Measurements from ENCODE around the gene HIPK3. TPM values are rescaled to one million over a fixed set of nuclear protein-coding genes. Genes with fewer than 3 reads are reported as not detected.
"Not testable (repeated sequence)": the region's sequence is repeated elsewhere in the genome, so short reads cannot be mapped to it uniquely, and the experiment has no call there.

Gene HIPK3
- total RNA-seq, 1 donor from 2014 or later: 107 TPM

DNA sequence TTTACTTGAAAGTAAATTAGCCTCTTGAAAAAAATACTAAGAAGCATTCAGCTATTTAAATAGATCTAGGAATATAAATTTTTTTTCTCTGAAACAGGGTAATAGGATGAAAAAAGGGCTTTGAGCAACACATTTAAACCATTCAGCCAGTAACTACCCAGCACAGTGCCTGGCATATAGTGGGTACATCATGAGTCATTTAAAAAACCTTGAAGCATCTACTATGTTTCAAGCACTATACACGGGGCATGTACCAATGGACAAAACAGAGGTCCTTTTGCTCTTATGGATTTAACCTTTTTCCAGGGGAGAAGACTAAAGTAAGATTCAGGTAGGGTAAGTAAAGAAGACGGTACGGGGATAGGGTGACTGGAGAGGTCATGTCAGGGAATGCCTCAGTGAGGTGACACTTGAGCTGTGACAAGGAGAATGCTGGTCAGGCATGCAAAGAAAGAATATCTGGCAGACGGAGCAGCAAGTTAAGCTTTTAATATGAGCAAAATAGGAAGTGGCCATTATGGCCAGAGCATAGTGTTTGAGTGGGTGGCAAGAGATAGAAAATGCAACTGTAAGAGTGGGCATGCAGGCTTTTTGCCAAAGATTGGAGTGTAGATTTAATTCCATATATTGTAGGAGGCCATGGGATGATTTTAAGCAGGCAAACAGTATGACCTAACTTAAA lies 101.1 kb downstream of the HIPK3 start:
- no peak for DNase-seq (ENCODE audit: low read depth in 2 of 2)

GRCh38 chr11:33360642-33361041 lies 103.5 kb downstream of the HIPK3 start:
- DNase-seq (ENCODE audit: low read depth in 2 of 2): no peak

DNA sequence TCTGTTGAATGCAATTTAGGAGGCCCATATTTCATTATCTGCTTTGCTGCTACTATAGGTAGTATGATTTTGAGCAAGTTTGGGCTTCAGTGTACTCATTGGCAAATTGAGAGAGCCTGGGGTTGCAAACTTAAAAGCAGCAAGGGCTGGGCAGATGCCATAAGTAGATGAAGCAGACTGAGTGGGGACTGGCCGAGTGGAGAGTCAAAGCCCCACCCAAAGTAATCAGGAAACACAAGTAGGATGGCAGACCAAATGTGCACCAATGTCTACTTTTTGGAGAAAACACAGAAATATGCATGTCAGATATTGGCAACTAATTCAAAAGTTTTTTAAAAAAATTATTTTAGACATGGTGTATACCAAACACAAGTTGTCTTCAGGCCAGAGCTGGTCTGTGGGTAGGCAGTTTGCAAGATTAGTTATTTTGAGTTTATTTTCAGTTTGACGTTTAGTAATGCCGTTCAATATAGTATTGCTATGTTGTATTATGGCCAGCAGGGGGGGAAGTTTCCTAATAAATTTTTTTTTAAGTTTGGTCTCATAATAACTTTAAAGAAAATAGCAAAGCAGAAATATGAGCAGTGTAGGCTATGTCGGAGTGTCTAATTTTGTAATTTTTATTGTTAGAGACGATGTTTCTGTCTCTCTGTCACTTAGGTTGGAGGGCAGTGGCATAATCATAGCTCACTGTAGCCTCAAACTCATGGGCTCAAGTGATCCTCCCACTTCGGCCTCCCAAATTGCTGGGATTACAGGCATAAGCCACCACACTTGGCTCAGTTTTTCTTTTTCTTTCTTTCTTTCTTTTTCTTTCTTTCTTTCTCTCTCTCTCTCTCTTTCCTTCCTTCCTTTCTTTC lies 105.1 kb downstream of the HIPK3 start:
- DNase-seq (ENCODE audit: low read depth in 2 of 2): peak; percentile 61 to 68

DNA sequence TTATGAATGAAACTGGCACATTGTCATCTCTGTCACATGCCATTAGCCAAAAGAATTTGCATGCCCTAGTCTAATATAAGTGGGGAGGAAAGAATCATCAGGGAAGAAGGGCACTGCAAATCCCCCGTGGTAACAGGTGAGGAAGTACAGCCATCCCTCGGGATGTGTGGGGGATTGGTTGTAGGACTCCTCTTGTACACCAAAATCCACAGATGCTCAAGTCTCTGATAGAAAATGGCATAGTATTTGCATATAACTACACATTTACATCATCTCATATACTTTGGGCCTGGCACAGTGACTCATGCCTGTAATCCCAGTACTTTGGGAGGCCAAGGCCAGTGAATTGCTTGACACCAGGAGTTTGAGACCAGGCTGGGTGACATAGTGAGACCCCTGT lies 109.7 kb downstream of the HIPK3 start:
- no peak for DNase-seq (ENCODE audit: low read depth in 2 of 2)

DNA sequence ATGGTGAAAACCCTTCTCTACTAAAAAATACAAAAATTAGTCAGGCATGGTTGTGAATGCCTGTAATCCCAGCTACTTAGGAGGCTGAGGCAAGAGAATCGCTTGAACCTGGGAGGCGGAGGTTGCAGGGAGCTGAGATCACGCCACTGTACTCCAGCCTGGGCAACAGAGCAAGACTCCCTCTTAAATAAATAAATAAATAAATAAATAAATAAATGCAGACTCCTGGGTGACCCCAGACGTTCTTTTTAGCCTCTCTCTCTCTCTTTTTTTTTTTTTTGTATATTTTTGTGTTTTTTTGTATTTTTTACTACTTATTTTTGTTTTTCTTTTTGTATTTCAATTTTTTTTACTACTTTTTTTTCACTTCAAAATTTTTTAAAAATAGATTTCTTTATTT lies 111.3 kb downstream of the HIPK3 start:
- not testable (repeated sequence) for DNase-seq (ENCODE audit: low read depth in 2 of 2)

DNA sequence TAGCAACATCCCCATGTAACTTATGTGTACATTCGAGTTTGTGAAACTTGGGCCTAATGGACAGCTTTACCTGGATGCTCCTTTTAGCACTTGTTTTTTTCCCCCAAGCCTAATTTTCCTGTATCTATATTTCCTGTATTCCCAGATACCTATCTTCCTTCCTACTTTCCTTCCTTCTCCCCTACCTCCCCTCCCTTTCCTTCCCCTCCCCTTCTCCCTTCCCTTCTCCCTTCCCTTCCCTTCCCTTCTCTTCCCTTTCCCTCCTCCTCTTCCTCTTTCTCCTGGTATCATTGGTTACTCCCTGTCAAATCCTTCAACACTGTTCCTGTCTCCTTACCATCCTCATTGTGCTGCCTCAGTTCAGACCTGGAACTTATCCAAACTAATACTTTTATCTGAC lies 111.8 kb downstream of the HIPK3 start:
- peak in 1 of 2 donors; percentile 17 for DNase-seq (ENCODE audit: low read depth in 2 of 2)

GRCh38 chr11:33373636-33374035 lies 116.5 kb downstream of the HIPK3 start:
- DNase-seq (ENCODE audit: low read depth in 2 of 2): peak in 1 of 2 donors; percentile 17

DNA sequence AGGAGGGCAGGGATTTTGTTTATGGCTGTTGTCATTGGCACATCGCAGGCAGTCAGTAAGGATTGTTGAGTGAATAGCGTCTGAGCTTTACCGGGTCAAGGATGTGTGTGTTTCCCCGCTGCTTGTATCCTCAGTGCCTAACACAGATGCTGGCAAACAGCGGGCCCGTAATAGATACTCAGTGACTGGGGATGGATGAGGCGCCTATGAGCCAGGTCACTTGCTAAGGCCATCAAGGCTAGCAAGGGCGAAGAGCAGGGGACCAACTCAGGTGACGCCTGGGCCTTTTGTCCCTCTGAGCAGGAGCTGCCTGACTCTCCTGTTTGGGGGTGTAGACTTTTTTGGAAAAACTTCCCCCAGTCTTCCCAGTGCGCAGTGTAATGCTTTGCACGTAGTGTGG lies 118.1 kb downstream of the HIPK3 start:
- DNase-seq (ENCODE audit: low read depth in 2 of 2): no peak

GRCh38 chr11:33375688-33376311 lies 118.6 kb downstream of the HIPK3 start, which contains the start of gene KIAA1549L:
Gene KIAA1549L, plus strand, starts transcription at chr11:33376108.
- peak; percentile 27 to 46 for DNase-seq (ENCODE audit: low read depth in 2 of 2)

DNA sequence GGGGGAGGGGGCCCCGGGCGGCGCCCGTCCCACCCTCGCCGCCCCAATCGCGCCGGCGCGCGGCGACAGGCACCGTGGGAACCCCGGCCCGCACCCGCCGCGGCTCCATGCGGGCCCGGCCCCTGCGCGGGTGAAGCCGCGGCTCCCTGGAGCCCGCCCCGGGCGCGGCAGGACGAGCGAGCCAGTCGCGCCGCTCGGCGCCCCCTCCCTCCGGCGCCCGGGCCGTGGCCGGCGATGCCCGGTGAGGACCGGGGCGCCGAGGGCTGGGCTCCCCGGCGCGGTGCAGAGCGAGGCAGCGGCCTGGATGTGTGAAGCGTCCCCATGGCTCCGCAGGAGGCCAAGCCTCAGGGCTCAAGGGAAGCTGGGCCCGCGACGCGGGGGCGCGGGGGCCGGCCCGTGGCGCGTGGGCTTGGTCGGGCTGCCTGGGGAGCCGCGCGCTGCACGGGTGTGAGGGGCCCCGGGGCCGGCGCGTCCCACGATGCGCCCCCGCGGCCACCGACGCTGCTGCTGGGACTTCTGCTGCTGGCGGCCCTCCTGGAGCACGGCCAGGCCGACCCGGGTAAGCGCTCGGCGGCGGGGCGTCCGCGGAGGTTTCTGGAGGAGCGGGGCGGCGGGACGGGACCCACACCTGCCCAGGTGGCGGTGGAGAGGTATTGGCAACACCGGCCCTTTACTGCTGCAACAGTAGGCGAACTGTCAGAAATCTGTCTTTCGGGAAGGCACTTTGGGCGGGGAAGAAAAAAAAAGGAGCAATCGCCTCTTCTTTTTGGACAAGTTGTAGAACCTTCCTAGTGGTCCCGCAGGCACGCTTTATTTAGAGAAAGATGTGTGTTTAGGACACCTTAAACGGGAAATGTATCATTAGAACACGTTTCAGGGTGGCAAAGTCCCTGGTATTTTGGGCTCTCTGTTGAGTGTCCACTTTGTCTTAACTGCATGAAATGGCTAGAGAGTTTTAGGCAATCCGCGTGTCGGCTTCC lies 119.4 kb downstream of the HIPK3 start:
- DNase-seq (ENCODE audit: low read depth in 2 of 2): peak; percentile 31 to 39

DNA sequence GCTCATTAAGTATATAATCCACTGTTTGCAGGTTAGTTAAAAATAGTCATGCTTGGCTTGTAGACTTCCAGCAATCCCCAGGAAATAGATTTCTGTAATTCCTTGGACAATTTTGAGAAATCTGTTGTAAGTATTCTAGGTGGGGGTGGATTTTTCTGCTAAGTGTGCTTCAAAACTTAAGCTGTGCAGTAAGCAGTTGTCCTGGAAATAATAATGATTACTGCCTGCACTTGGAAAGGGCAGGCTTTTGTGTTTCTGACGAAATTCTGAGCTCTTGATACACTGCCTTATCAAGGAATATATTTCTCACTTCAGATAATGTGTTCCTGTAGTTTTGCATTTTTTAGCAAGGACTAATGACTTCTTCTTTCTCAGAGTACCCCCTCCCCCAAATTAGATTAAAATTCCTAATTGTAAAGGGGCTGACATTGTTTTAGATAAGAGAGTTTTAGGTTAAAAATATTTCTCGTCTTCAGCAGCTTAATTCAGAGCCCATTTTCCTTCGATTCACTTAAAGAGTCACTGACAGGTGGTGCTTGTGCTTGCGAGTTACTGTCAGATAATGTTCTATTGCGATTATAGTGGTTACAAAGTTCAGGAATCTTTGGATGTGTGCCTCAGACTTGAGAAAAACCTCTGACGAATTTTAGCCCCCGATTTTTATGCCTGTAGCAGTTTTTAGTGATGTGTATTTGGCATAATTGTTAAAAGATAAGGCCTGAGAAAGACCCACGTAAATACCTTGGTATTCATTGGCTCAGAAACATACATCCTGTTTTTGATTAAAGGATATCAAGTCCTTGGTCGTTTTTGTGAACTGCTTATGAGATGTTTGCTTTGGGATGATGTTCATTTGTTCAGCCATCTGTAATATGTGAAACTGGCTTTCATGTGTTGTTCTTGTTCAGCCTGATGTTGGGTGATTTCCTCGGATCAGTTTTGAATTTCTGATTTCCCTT lies 120.5 kb downstream of the HIPK3 start:
- DNase-seq (ENCODE audit: low read depth in 2 of 2): no peak

- no peak for DNase-seq (ENCODE audit: low read depth in 2 of 2)
Measured at GRCh38 chr11:33379947-33380346, 122.8 kb downstream of the HIPK3 start.

GRCh38 chr11:33383075-33383919 lies 126.1 kb downstream of the HIPK3 start:
- no peak for DNase-seq (ENCODE audit: low read depth in 2 of 2)

- no peak for DNase-seq (ENCODE audit: low read depth in 2 of 2)
Measured at GRCh38 chr11:33383920-33384209, 126.7 kb downstream of the HIPK3 start.

DNA sequence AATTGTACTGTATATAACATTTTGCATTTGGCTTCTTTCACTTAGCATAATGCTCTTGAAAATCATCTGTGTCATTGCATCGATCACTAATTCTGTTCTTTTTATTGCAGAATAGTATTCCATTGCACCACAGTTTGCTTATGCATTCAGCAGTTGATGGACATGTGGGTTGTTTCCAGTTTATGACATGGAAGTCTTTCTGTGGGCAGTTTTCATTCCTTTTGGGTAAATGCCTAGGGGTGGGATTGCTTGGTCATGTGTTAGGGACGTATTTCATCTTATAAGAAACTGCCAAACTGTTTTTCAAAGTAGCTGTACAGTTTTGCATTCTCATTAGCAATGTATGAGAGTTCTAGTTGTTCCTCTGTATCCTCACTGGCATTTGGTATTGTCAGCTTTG lies 127.0 kb downstream of the HIPK3 start:
- DNase-seq (ENCODE audit: low read depth in 2 of 2): no peak

DNA sequence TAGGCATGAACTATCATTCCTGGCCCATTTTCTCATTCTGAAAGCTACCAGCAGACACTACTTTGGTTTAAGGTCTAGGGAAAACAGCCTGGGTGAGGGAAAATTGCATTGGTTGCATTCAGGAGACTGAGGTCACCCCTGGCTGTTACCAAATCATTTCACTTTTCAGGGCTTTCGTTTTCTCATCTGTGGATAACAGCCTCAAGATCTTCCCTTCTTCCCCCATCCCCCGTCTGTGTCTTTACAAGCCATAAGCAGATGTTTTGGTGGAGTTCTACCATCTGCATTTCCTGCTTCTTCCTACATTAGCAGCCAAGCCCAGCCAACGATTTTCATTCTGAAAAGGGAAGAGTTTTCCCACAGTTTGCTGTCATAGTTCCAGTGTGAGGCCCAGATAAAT lies 130.4 kb downstream of the HIPK3 start:
- DNase-seq (ENCODE audit: low read depth in 2 of 2): peak in 1 of 2 donors; percentile 68

DNA sequence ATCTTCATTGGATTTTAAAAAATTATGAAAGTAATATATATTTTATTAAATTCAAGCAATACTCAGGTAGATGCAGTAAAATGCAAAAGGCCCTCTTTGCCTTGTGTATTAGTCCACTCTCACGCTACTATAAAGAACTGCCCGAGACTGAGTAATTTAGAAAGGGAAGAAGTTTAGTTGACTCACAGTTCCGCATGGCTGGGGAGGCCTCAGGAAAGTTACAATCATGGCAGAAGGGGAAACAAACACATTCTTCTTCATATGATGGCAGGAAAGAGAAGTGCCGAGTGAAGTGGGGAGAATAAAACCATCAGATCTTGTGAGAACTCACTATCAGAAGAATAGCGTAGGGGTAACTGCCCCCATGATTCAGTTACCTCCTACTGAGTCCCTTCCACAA lies 130.8 kb downstream of the HIPK3 start:
- peak in 1 of 2 donors; percentile 84 for DNase-seq (ENCODE audit: low read depth in 2 of 2)

DNA sequence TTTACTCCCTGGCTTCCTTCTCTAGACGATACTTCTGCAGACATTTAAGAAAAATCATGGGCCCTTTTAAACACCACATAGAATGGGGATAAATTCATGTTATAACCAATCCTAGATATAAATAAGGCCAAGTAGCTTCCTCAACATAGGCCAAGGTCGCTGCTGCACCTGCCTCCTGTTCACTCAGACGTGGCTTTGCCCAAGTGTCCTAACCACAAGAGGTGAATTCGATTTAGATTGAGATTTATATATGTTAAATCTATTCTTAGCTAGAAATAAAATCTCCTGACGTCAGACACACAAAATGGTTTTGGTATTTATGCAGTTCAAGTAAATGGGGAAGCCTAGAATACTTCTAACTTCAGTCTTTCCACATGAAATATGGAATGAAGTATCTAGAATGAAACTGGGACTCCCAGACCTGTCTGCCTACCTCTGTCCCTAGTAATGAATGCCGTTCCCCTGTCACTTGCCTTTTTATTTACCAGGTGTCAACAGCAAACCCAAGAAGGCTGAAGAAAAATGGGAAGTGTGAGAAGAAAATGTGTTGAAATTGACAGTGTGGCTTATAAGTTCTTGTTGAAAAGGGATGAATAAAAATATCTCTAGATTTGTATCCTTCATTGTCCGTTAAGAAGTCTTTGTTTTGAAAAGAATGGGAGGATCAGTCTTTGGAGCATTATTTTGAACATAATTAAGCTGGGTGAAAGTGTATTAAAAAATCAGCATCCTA lies 131.8 kb downstream of the HIPK3 start:
- DNase-seq (ENCODE audit: low read depth in 2 of 2): no peak

- no peak for DNase-seq (ENCODE audit: low read depth in 2 of 2)
Measured at GRCh38 chr11:33389635-33390034, 132.5 kb downstream of the HIPK3 start.

All from lung microvascular endothelial cell (primary cell).